ENCODE measurements around the gene CDH2.

Gene CDH2

DNA sequence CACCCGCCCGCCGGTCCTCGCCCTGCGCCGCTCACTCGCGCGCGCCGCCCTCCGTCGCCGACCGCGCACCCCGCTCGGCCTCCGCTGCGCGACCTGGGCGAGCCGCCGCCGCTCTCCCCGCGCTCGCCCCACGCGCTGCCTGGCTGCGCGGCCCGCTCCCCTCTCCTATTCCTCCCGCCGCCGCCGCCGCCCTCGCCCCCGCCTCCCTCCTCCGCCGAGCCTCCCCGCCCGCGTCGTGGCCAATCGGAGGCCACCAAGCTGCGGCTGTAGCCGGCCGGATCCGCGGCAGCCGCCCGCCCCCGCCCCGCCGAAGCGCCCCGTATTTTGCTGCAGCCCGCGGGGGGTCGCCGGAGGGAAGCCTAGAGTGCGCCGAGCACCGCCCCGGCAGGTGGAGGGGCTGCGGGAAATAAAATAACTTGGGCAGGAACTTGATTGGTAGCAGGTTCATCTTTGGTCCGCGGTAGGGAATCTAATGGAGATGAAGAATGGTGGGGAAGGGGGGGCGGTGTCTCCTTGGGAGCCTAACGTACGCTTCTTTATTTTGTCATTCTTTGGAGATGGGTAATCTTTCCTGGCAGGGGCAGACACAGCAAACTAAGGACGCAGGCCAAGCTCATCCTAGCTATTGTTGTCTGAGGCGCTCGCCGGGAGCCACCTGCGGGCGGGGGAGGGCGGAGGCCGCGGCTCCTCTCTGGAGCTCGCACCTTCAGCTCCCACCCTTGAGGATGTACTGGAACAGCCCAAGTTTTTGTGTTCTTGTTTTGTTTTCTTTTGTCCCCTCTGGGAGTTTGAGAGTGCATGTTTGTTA, 1.1 kb upstream of the CDH2 start:
- H3K27ac Mint-ChIP-seq: no peak overlapping the region
- peak overlapping the region; percentile 64 for H3K4me3 Mint-ChIP-seq
- no peak for DNase-seq (ENCODE audit: low spot score)

DNA sequence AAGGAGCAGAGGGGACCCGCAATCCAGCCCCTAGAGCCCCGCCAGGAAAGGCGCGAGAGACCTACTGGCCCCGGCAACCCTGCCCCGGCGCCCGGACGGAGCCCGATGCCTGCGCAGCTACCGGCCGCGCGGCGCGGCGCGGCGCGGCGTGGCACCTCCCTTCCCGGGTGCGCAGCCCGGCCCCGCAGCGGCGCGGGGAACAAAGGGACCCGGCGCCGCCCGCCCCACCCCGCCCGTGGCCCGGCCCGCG, 307 bp downstream of the CDH2 start:
- Mint-ChIP-seq H3K36me3 (ENCODE audit: low read depth) (no peaks in the 10 kb centered on the region), H3K9me3 (no peaks in the 10 kb centered on the region), H3K27me3 (ENCODE audit: low read depth) (peaks cover 32% of the 10 kb centered on the region), H3K4me3 (peak overlapping the region; percentile 75), H3K27ac (no peak overlapping the region), H3K4me1 (ENCODE audit: low read depth) (no peaks in the 10 kb centered on the region)
- DNase-seq (ENCODE audit: low spot score): no peak

More for the DNA sequence above, 1.1 kb upstream of the CDH2 start:
- H3K27me3 Mint-ChIP-seq (ENCODE audit: low read depth): peaks cover 32% of the 10 kb centered on the region
- no peaks in the 10 kb centered on the region for H3K36me3 Mint-ChIP-seq (ENCODE audit: low read depth)
- H3K4me1 Mint-ChIP-seq (ENCODE audit: low read depth): no peaks in the 10 kb centered on the region
- H3K9me3 Mint-ChIP-seq: no peaks in the 10 kb centered on the region

DNA sequence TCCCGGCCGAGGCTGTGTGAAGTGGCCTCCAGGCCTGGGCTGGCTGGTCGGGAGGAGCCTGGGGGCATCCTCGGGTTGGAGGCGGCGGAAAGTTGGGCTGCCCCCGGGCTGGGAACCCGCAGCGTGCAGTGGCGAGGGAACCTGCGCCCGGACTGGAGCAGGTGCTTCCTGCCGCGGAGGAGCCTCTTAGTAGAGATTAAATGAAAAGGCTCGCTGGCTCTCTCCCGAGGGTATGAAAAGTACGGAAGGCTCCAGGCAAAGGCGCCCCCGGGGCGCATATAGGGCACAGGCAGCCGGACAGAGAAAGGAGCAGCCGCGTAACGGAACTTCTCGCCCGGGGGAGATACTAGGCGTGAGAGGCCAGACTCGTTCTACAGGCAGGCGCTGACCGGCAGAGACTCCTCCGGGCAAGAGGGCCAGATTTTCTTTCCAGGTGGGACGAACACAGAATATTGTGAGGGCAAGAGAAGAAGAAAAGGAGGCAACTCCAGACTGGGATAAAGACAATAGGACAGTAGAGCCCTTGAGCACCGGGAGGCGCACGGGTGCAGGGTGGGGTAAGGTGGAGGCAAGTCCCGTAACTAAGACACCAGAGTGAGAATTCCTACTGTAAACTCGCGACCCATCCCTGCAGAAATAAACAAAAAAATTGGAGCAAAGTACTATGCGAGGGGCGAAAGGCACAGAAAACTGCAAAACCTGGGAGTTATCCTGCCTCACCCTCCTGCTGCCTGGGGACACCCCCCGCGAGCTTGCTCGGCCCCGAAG, 816 bp downstream of the CDH2 start:
- Mint-ChIP-seq H3K9me3 (no peaks in the 10 kb centered on the region), H3K4me3 (peak overlapping the region; percentile 75), H3K27ac (no peak overlapping the region), H3K4me1 (ENCODE audit: low read depth) (no peaks in the 10 kb centered on the region), H3K27me3 (ENCODE audit: low read depth) (peaks cover 32% of the 10 kb centered on the region), H3K36me3 (ENCODE audit: low read depth) (no peaks in the 10 kb centered on the region)
- DNase-seq (ENCODE audit: low spot score): no peak

DNA sequence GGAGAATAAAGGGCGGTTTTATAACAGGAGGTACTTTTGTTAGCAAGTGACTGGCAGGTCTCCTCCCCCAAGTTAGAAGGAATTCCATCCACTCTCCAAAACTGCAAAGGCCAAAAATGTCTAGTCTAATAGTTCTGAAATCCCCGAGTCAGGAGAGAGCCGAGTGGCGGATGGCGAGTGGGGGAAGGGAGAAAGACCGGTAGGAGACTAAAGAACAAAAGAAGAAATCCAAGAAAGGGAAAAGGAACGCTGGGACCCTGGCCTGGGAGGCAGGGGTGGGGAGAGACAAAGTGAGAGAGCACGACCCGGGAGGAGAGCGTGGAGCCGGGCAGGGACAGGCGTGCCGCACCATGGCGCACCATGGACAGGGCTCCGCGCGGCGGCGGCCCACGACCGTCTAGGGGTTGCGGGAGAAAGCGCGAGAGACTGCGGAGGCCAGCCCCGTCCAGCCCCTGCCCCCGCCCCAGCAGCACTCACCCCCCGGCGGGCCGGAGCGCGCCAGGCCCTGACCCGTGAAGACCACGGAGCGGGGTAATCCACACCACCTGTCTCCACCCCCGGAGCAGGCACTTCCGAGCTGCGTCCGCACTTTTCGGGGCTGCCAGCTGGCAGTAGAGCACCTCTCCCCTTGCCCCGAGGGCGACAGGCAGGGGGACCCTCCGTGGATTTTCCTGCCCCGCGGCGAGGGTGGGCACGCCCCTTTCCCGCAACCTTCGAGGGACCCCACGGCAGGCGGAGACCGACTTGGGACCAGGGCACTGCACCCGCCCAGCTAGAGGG, 1.6 kb downstream of the CDH2 start:
- Mint-ChIP-seq H3K36me3 (ENCODE audit: low read depth) (no peaks in the 10 kb centered on the region), H3K9me3 (no peaks in the 10 kb centered on the region), H3K4me1 (ENCODE audit: low read depth) (no peaks in the 10 kb centered on the region), H3K4me3 (no peak overlapping the region), H3K27ac (no peak overlapping the region), H3K27me3 (ENCODE audit: low read depth) (peaks cover 33% of the 10 kb centered on the region)
- no peak for DNase-seq (ENCODE audit: low spot score)

- Mint-ChIP-seq H3K27me3 (ENCODE audit: low read depth) (peaks cover 31% of the 10 kb centered on the region), H3K4me1 (ENCODE audit: low read depth) (no peaks in the 10 kb centered on the region), H3K36me3 (ENCODE audit: low read depth) (no peaks in the 10 kb centered on the region), H3K9me3 (no peaks in the 10 kb centered on the region), H3K4me3 (no peak overlapping the region), H3K27ac (no peak overlapping the region)
- no peak for DNase-seq (ENCODE audit: low spot score)
These were observed 2.6 kb downstream of the CDH2 start for GRCh38 chr18:28174181-28174905.

GRCh38 chr18:28171837-28172236, 5.1 kb downstream of the CDH2 start:
- Mint-ChIP-seq H3K4me3 (no peak overlapping the region), H3K4me1 (ENCODE audit: low read depth) (no peaks in the 10 kb centered on the region), H3K27me3 (ENCODE audit: low read depth) (peaks cover 19% of the 10 kb centered on the region), H3K27ac (no peak overlapping the region), H3K9me3 (no peaks in the 10 kb centered on the region), H3K36me3 (ENCODE audit: low read depth) (no peaks in the 10 kb centered on the region)
- no peak for DNase-seq (ENCODE audit: low spot score)

GRCh38 chr18:28168725-28169124, 8.2 kb downstream of the CDH2 start:
- no peaks in the 10 kb centered on the region for H3K36me3 Mint-ChIP-seq (ENCODE audit: low read depth)
- DNase-seq (ENCODE audit: low spot score): no peak
- H3K27me3 Mint-ChIP-seq (ENCODE audit: low read depth): peaks cover 1% of the 10 kb centered on the region
- no peaks in the 10 kb centered on the region for H3K4me1 Mint-ChIP-seq (ENCODE audit: low read depth)
- no peaks in the 10 kb centered on the region for H3K9me3 Mint-ChIP-seq
- H3K27ac Mint-ChIP-seq: no peak overlapping the region
- H3K4me3 Mint-ChIP-seq: no peak overlapping the region

- Mint-ChIP-seq H3K27me3 (ENCODE audit: low read depth) (peaks cover 1% of the 10 kb centered on the region), H3K36me3 (ENCODE audit: low read depth) (no peaks in the 10 kb centered on the region), H3K4me1 (ENCODE audit: low read depth) (no peaks in the 10 kb centered on the region), H3K27ac (no peak overlapping the region), H3K9me3 (no peaks in the 10 kb centered on the region), H3K4me3 (no peak overlapping the region)
- DNase-seq (ENCODE audit: low spot score): no peak
These were observed 9.0 kb downstream of the CDH2 start for GRCh38 chr18:28167835-28168349.

DNA sequence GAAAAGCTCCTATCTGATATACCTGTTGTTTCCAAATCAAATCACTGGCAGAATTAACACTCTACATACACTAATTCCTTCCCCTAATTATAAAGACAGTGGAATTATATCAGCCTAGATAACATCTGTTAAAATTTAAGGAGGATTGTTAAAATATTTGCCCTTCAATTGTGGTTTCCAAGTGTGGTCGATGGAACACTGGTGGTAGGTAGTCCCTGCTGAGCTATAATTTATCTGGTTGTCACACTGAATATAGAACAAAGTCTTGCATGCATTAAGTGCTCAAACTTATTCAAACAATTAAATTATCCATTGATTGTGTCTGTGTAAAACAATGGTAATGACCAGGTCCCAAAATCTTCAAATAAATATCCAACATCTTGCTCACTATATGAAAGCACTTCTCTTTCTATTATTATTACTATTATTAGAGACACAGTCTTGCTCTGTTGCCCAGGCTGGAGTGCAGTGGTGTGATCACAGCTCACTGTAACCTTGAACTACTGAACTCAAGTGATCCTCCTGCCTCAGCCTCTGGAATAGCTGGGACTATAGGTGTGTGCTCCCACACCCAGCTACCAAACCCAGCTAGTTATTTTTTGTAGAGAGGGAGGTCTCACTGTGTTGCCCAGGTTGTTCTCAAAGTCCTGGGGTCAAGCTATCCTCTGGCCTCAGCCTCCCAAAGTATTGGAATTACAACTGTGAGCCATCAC, 12.0 kb downstream of the CDH2 start:
- no peak for DNase-seq (ENCODE audit: low spot score)
- Mint-ChIP-seq H3K4me3 (no peak overlapping the region), H3K36me3 (ENCODE audit: low read depth) (no peaks in the 10 kb centered on the region), H3K27me3 (ENCODE audit: low read depth) (no peaks in the 10 kb centered on the region), H3K27ac (no peak overlapping the region), H3K4me1 (ENCODE audit: low read depth) (no peaks in the 10 kb centered on the region), H3K9me3 (no peaks in the 10 kb centered on the region)

- Mint-ChIP-seq H3K4me3 (no peak overlapping the region), H3K27ac (no peak overlapping the region), H3K9me3 (no peaks in the 10 kb centered on the region), H3K27me3 (ENCODE audit: low read depth) (no peaks in the 10 kb centered on the region), H3K4me1 (ENCODE audit: low read depth) (no peaks in the 10 kb centered on the region), H3K36me3 (ENCODE audit: low read depth) (no peaks in the 10 kb centered on the region)
- DNase-seq (ENCODE audit: low spot score): no peak
These were observed 13.6 kb downstream of the CDH2 start for GRCh38 chr18:28163201-28163775.

DNA sequence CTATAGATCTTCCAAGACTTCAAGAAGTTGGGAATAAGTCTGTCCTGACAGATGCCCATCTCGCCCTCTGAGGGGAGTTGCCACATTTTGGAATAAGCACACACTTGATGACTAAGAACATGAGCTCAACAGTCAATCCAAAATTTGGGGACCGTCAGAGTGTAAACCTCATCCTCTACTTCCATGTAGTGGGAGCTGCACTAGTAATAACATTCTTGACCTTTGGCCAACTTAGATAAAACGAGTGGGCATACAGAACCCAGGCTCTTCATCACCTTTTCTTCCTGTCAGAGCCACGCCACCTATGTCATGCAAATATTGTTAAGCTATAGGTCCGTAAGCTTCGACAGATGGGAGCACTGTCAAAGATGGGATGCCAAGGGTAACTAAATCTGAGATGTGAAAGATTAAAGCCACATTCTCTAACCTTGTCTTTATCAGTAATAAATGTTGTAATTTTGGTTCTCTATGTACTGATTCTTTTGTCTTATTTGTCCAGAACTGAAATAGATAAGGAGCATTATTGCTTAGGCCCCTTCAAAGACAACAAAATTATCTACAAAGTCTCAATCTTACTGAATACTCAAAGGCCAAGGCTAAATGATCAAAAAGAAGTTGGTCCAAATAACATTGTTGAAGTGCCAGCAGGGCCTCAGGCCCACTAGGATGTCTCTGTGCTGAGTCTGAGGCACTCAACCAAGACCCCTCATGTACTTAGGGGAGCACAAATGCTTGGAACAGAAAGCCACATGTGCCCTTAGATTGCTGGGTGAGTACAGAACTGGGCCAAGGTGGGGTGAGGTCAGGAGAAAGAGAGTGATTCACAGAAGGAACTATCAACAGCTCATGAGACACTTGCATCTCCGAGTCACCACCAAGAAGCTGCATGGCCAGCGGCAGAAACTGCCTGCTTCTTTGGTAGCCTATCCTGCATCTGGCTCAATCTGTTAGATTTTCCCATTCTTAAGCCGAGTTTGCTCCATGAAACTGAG, 15.0 kb downstream of the CDH2 start:
- DNase-seq (ENCODE audit: low spot score): no peak
- Mint-ChIP-seq H3K36me3 (ENCODE audit: low read depth) (no peaks in the 10 kb centered on the region), H3K4me1 (ENCODE audit: low read depth) (no peaks in the 10 kb centered on the region), H3K4me3 (no peak overlapping the region), H3K27me3 (ENCODE audit: low read depth) (no peaks in the 10 kb centered on the region), H3K27ac (no peak overlapping the region), H3K9me3 (no peaks in the 10 kb centered on the region)

- H3K4me1 Mint-ChIP-seq (ENCODE audit: low read depth): no peaks in the 10 kb centered on the region
- no peak for DNase-seq (ENCODE audit: low spot score)
- no peak overlapping the region for H3K27ac Mint-ChIP-seq
- peaks cover 7% of the 10 kb centered on the region for H3K9me3 Mint-ChIP-seq
- no peaks in the 10 kb centered on the region for H3K27me3 Mint-ChIP-seq (ENCODE audit: low read depth)
- no peaks in the 10 kb centered on the region for H3K36me3 Mint-ChIP-seq (ENCODE audit: low read depth)
- H3K4me3 Mint-ChIP-seq: no peak overlapping the region
These were observed 17.9 kb downstream of the CDH2 start for GRCh38 chr18:28159055-28159454.
